ENCODE measurements around the gene ARHGAP6. TPM values are rescaled to one million over a fixed set of nuclear protein-coding genes. Genes with fewer than 3 reads are reported as not detected.

ARHGAP6 gene
- total and polyA plus RNA-seq, 9 of the 15 experiments (the other 6 are each of a cell fraction or from before 2014, with no cell fraction given): 12.5 to 63.6 (median 41.8) TPM

DNA sequence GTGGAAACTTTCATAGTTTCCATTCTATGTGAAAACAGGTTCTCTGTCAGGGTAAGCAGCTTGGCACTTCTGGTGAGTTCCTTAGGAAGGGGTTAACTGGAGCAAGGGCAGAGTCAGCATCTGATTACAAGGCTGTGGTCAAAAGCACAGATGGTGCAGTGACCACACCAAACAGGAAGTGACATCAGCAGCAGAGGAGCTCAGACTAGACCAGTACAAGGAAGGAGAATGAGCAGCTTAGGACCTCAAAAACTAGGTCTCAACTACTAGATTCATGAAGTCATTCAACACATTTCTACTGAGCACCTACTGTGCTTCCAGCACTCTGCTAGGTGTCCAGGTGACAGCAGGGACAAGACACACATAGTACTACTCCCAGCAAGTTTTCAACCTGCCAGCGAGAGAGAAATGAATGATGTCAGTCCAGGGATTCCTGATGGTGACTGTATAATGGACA lies 242.3 kb downstream of the ARHGAP6 start (continued):
- TF ChIP-seq, protein P1, sequence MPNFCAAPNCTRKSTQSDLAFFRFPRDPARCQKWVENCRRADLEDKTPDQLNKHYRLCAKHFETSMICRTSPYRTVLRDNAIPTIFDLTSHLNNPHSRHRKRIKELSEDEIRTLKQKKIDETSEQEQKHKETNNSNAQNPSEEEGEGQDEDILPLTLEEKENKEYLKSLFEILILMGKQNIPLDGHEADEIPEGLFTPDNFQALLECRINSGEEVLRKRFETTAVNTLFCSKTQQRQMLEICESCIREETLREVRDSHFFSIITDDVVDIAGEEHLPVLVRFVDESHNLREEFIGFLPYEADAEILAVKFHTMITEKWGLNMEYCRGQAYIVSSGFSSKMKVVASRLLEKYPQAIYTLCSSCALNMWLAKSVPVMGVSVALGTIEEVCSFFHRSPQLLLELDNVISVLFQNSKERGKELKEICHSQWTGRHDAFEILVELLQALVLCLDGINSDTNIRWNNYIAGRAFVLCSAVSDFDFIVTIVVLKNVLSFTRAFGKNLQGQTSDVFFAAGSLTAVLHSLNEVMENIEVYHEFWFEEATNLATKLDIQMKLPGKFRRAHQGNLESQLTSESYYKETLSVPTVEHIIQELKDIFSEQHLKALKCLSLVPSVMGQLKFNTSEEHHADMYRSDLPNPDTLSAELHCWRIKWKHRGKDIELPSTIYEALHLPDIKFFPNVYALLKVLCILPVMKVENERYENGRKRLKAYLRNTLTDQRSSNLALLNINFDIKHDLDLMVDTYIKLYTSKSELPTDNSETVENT (CRISPR knock-in tag; IDR thresholded peaks at IDR 0.05): no peak
- TF ChIP-seq KLF1 (tag; IDR thresholded peaks at IDR 0.05) (no peak), TGIF2 (CRISPR knock-in tag; IDR thresholded peaks at IDR 0.05) (no peak), MIER1 (IDR thresholded peaks at IDR 0.05; ENCODE audit: low read depth) (no peak), TAF15 (IDR thresholded peaks at IDR 0.05; ENCODE audit: low read depth, low read length) (no peak), BCOR (IDR thresholded peaks at IDR 0.05) (no peak), MYNN (IDR thresholded peaks at IDR 0.05) (peak; percentile 83; the same call in 1 of the 2 replicates), MYNN (CRISPR knock-in tag; IDR thresholded peaks at IDR 0.05) (no peak), GATAD2B (IDR thresholded peaks at IDR 0.05; ENCODE audit: borderline replicate concordance) (peak; percentile 57; the same call in 1 of the 2 replicates), MEF2D (tag; conservative IDR thresholded peaks at IDR 0.05; ENCODE audit: low read depth) (no peak), ZNF696 (CRISPR knock-in tag; conservative IDR thresholded peaks at IDR 0.05) (no peak), CBX3 (IDR thresholded peaks at IDR 0.05; ENCODE audit: borderline replicate concordance in 1 of 2, low read length in 2 of 2) (peak in 1 of 2 experiments; percentile 24; a peak in 1 of 3 replicates), TCF7L2 (IDR thresholded peaks at IDR 0.05; ENCODE audit: low read depth, low read length) (no peak), SRF (CRISPR knock-in tag; IDR thresholded peaks at IDR 0.05) (no peak), IFI16 (CRISPR knock-in tag; IDR thresholded peaks at IDR 0.05) (no peak), MCM2 (IDR thresholded peaks at IDR 0.05; ENCODE audit: low read depth) (no peak), XRCC4 (IDR thresholded peaks at IDR 0.05; ENCODE audit: extremely low read depth, insufficient read depth, insufficient read length) (no peak), ZNF431 (CRISPR knock-in tag; IDR thresholded peaks at IDR 0.05) (no peak)
- TF ChIP-seq, protein P2, sequence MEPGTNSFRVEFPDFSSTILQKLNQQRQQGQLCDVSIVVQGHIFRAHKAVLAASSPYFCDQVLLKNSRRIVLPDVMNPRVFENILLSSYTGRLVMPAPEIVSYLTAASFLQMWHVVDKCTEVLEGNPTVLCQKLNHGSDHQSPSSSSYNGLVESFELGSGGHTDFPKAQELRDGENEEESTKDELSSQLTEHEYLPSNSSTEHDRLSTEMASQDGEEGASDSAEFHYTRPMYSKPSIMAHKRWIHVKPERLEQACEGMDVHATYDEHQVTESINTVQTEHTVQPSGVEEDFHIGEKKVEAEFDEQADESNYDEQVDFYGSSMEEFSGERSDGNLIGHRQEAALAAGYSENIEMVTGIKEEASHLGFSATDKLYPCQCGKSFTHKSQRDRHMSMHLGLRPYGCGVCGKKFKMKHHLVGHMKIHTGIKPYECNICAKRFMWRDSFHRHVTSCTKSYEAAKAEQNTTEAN (CRISPR knock-in tag; IDR thresholded peaks at IDR 0.05): no peak
- TF ChIP-seq, protein P3, sequence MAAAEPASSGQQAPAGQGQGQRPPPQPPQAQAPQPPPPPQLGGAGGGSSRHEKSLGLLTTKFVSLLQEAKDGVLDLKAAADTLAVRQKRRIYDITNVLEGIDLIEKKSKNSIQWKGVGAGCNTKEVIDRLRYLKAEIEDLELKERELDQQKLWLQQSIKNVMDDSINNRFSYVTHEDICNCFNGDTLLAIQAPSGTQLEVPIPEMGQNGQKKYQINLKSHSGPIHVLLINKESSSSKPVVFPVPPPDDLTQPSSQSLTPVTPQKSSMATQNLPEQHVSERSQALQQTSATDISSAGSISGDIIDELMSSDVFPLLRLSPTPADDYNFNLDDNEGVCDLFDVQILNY (CRISPR knock-in tag; IDR thresholded peaks at IDR 0.05): no peak
